Immature natural killer cell (primary cell): ENCODE results near the gene YWHAG. TPM values are rescaled to one million over a fixed set of nuclear protein-coding genes. Genes with fewer than 3 reads are reported as not detected.
"Not testable (repeated sequence)": the region's sequence is repeated elsewhere in the genome, so short reads cannot be mapped to it uniquely, and the experiment has no call there.

Source experiments
- DNase-seq, 3 donors: peaks; one replicate each; pipeline ENCODE4 v3.0.0; 2022; ENCODE audit warnings: mixed read lengths in 1 of 3
- H3K27ac Mint-ChIP-seq, 6 donors: one replicate each; pipeline ENCODE4 v1.8.0; 2020; ENCODE audit warnings: mixed read lengths in 6 of 6, mild to moderate bottlenecking in 5 of 6, inconsistent platforms in 4 of 6, moderate library complexity in 3 of 6
- H3K27me3 Mint-ChIP-seq, 3 donors: one replicate each; pipeline ENCODE4 v1.8.0; 2020 to 2021; ENCODE audit warnings: low read depth in 3 of 3, mild to moderate bottlenecking in 3 of 3, mixed read lengths in 3 of 3, moderate library complexity in 3 of 3, inconsistent platforms in 1 of 3
- H3K36me3 Mint-ChIP-seq, 3 donors: one replicate each; pipeline ENCODE4 v1.8.0; 2020; ENCODE audit warnings: mixed read lengths in 3 of 3, inconsistent platforms in 2 of 3, mild to moderate bottlenecking in 2 of 3
- H3K4me1 Mint-ChIP-seq, 2 donors: one replicate each; pipeline ENCODE4 v1.8.0; 2020; ENCODE audit warnings: inconsistent platforms in 2 of 2, mild to moderate bottlenecking in 2 of 2, mixed read lengths in 2 of 2, moderate library complexity in 1 of 2
- H3K4me3 Mint-ChIP-seq, 5 donors: one replicate each; pipeline ENCODE4 v1.8.0; 2020; ENCODE audit warnings: mild to moderate bottlenecking in 5 of 5, mixed read lengths in 5 of 5, inconsistent platforms in 3 of 5, moderate library complexity in 3 of 5
- H3K9me3 Mint-ChIP-seq, 6 donors: one replicate each; pipeline ENCODE4 v1.8.0; 2020; ENCODE audit warnings: mild to moderate bottlenecking in 6 of 6, mixed read lengths in 6 of 6, inconsistent platforms in 4 of 6, moderate library complexity in 3 of 6
- polyA plus RNA-seq, 3 donors: library from polyadenylated mRNA; unstranded; fragments of 300-500 nt; fragmentation: Illumina TruSeq; gene quantifications; one replicate each; pipeline ENCODE4 v1.2.3, GENCODE V29; 2021

Gene YWHAG
- polyA plus RNA-seq, 3 donors from 2014 or later, result 1.1 to 3.2 (median 1.4) TPM

- H3K4me3 Mint-ChIP-seq, H3K36me3 Mint-ChIP-seq, DNase-seq, H3K9me3 Mint-ChIP-seq, H3K27me3 Mint-ChIP-seq: not testable (repeated sequence)
- peak overlapping the region in 1 of 6 donors; percentile 39 for H3K27ac Mint-ChIP-seq
- H3K4me1 Mint-ChIP-seq, result peaks cover 13 to 51% of the 10 kb centered on the region in 2 donors
Measured at GRCh38 chr7:76335417-76335816, 23.4 kb downstream of the YWHAG start.

DNA sequence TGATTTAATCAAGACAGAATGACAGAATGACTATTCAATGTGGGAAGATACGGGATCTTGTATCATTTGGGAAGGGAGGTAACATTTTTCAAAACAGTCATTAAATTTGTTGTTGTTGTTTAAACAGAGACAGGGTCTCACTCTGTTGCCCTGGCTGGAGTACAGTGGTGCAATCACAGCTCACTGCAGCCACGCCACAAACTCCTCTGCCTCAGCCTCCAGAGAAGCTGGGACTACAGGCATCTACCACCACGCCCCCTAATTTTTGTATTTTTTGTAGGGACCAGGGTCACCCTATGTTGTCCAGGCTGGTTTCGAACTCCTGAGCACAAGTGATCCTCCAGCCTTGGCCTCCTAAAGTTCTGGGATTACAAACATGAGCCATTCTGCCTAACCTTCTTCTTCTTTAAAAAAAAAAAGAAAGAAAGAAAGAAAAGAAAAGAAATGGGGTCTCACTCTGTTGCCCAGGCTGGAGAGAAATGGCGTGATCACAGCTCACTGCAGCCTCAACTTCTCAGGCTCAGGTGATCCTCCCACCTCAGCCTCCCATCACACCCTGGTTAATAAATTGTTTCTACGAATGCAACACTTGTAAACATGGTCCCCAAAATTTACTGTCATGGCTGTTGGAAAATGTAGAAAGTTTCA, 24.3 kb downstream of the YWHAG start:
- H3K4me1 Mint-ChIP-seq, result peaks cover 15 to 52% of the 10 kb centered on the region in 2 donors
- DNase-seq, result no peak
- H3K27me3 Mint-ChIP-seq, result no peaks in the 10 kb centered on the region
- no peak overlapping the region for H3K27ac Mint-ChIP-seq
- H3K4me3 Mint-ChIP-seq, result no peak overlapping the region
- H3K36me3 Mint-ChIP-seq, result peaks cover 6% of the 10 kb centered on the region in 3 donors
- H3K9me3 Mint-ChIP-seq, result no peaks in the 10 kb centered on the region

DNA sequence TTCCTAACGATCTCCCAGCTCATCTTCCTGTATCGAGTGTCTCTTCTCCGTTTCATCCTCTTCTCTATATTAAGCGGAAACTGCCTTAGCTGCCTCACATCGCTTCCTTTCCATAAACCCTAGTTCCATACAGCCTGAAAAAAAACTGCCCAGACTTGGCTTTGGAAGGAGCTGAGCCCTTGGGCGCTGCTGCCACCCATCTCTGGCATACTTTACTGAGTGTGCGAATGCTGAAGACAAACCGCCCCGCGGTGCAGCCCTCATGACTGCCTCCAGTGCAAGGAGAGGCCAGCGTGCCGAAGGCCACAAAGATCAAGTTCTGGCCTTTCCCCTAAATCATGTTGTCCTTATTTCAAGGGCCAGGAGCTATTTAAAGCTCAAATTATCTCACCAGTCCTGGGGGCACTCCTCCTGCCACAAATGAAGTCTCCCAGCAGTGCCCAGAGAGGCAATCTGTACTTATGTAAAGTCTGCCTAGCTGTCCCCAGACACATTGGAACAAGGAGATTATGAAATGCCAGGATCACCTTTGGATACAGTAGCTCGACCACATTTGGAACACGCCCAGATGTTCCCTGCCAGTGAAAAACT, 25.2 kb downstream of the YWHAG start:
- Mint-ChIP-seq H3K4me1 (peaks cover 18 to 59% of the 10 kb centered on the region in 2 donors), H3K27me3 (no peaks in the 10 kb centered on the region), H3K4me3 (no peak overlapping the region), H3K27ac (peak overlapping the region in 2 of 6 donors; percentile 26 to 35), H3K36me3 (peaks cover 12 to 13% (median 12%) of the 10 kb centered on the region in 3 donors), H3K9me3 (no peaks in the 10 kb centered on the region)
- DNase-seq, result no peak

DNA sequence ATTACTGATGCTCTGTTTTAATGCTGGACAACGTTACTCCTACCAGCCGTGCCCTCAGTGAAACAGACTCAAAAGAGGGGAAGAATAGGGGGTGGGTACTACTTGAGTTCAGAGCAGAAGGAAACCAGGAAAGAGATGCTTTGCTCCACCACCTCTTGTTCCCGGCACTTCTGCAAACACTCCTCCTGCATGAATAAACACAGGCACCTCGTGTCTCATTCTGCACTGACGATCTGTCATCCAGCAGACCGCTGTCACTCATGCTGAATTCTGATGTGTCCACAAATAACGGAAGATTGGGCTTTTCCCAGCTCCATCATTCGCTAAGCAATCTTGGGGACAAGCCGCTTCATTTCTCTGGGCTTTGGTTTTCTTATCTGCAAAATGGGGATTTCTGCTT, 26.7 kb downstream of the YWHAG start:
- DNase-seq, result no peak
- Mint-ChIP-seq H3K27ac (peak overlapping the region in 2 of 6 donors; percentile 17 to 28), H3K36me3 (peaks cover 12 to 14% (median 13%) of the 10 kb centered on the region in 3 donors), H3K4me3 (no peak overlapping the region), H3K9me3 (no peaks in the 10 kb centered on the region), H3K27me3 (no peaks in the 10 kb centered on the region), H3K4me1 (peaks cover 23 to 63% of the 10 kb centered on the region in 2 donors)

DNA sequence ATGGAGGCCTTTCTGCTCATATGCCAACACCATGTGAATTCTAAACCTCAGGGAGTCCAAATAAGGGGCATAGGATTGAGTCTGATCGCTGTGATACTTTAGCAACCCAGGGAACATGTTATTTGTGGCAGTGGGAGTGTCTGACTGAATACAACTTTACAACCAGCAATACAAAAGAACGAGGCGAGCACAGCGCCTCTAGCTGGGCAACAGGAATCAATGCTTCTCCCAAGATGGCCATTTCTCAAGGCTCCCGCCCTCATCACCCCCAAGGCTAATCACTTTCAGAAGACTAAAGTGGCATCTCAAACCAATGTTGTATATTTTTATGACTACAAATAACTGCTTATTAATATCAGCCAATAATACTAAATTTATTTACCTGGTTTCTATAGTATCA, 28.1 kb downstream of the YWHAG start:
- H3K4me3 Mint-ChIP-seq, result no peak overlapping the region
- peak overlapping the region in 2 of 6 donors; percentile 3 to 21 for H3K27ac Mint-ChIP-seq
- no peaks in the 10 kb centered on the region for H3K27me3 Mint-ChIP-seq
- H3K36me3 Mint-ChIP-seq, result peaks cover 12 to 19% (median 13%) of the 10 kb centered on the region in 3 donors
- no peak for DNase-seq
- no peaks in the 10 kb centered on the region for H3K9me3 Mint-ChIP-seq
- peaks cover 19 to 59% of the 10 kb centered on the region in 2 donors for H3K4me1 Mint-ChIP-seq

DNA sequence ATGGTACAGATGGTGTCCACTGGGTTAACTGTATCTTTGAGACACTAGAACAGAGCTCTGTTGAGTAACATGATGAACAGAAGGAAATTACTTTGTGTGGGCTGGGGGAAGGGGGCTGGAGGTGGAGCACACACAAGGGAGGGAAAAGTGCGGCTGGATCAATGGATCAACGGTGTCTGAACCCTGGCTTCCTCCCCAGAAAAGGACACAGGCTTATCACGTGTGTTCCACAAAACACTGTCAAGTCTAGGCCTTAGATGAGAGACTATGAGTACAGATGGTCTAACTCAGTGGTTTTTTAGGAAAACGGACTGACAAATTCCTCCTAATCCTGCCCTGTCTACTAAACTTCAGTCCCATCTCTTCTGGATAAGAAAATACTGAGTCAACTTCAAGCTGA, 28.5 kb downstream of the YWHAG start:
- Mint-ChIP-seq H3K27ac (peak overlapping the region in 2 of 6 donors; percentile 3 to 54), H3K27me3 (no peaks in the 10 kb centered on the region), H3K9me3 (no peaks in the 10 kb centered on the region), H3K4me1 (peaks cover 19 to 58% of the 10 kb centered on the region in 2 donors), H3K4me3 (no peak overlapping the region), H3K36me3 (peaks cover 12 to 19% (median 13%) of the 10 kb centered on the region in 3 donors)
- DNase-seq, result no peak

DNA sequence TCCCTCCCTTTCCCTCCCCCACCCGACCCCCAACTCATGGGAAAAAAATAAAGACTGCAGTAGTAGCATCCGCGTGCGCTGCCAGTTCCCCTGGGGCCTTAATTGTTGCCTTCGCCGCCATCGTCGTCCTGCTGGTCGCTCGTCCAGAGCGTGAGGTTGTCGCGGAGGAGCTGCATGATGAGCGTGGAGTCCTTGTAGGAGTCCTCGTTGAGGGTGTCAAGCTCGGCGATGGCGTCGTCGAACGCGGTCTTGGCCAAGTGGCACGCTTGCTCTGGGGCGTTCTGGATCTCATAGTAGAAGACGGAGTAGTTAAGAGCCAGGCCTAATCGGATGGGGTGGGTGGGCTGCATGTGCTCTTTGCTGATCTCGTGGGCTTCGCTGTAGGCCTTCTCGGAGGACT, 29.3 kb downstream of the YWHAG start:
- no peak overlapping the region for H3K4me3 Mint-ChIP-seq
- no peaks in the 10 kb centered on the region for H3K9me3 Mint-ChIP-seq

GRCh38 chr7:76328389-76328788, 30.4 kb downstream of the YWHAG start:
- H3K4me1 Mint-ChIP-seq, result peaks cover 16 to 53% of the 10 kb centered on the region in 2 donors

More for the DNA sequence above, 29.3 kb downstream of the YWHAG start:
- no peak overlapping the region for H3K27ac Mint-ChIP-seq
- H3K27me3 Mint-ChIP-seq, result no peaks in the 10 kb centered on the region
- no peak for DNase-seq
- peaks cover 12 to 19% (median 13%) of the 10 kb centered on the region in 3 donors for H3K36me3 Mint-ChIP-seq
- H3K4me1 Mint-ChIP-seq, result peaks cover 19 to 58% of the 10 kb centered on the region in 2 donors

GRCh38 chr7:76327610-76328009, 31.2 kb downstream of the YWHAG start:
- peak overlapping the region in 2 of 6 donors; percentile 28 to 55 for H3K27ac Mint-ChIP-seq
- H3K27me3 Mint-ChIP-seq, result no peaks in the 10 kb centered on the region
- H3K9me3 Mint-ChIP-seq, result no peaks in the 10 kb centered on the region
- peaks cover 12 to 19% (median 13%) of the 10 kb centered on the region in 3 donors for H3K36me3 Mint-ChIP-seq
- peaks cover 13 to 49% of the 10 kb centered on the region in 2 donors for H3K4me1 Mint-ChIP-seq
- no peak for DNase-seq
- no peak overlapping the region for H3K4me3 Mint-ChIP-seq

More at GRCh38 chr7:76328389-76328788, 30.4 kb downstream of the YWHAG start:
- no peak for DNase-seq
- no peaks in the 10 kb centered on the region for H3K9me3 Mint-ChIP-seq
- H3K27me3 Mint-ChIP-seq, result no peaks in the 10 kb centered on the region
- no peak overlapping the region for H3K27ac Mint-ChIP-seq
- peaks cover 12 to 19% (median 13%) of the 10 kb centered on the region in 3 donors for H3K36me3 Mint-ChIP-seq
- H3K4me3 Mint-ChIP-seq, result no peak overlapping the region

DNA sequence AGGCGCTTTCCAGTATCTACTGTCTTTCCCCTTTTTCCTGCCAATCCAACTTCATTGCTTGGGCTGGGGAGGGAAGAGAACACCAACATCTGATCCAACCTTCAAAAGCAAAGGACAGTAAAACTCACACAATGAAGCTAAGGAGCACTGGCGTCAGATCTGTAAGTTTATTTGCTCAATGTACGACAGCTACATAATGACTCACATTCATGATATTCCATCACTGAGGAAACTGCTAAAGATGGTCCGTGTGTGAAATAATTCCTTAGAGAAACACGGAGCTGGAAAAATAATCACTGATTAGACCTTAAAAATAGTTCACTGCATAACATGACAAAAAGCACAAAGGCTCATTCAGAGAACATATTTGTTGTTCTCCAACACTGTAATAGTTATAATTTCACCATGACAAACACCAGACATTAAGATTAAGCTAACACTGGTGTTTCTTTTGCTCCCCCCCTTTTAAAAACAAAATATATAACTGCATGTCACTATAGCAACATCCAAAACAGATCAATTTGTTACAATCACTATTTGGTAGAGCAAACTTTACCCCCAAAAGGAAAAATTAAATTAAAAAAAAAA, 32.1 kb downstream of the YWHAG start:
- H3K4me1 Mint-ChIP-seq, result peaks cover 13 to 40% of the 10 kb centered on the region in 2 donors
- no peak for DNase-seq
- no peak overlapping the region for H3K4me3 Mint-ChIP-seq
- peak overlapping the region in 1 of 6 donors; percentile 3 for H3K27ac Mint-ChIP-seq
- H3K36me3 Mint-ChIP-seq, result peaks cover 12 to 19% (median 13%) of the 10 kb centered on the region in 3 donors
- H3K9me3 Mint-ChIP-seq, result no peaks in the 10 kb centered on the region
- H3K27me3 Mint-ChIP-seq, result no peaks in the 10 kb centered on the region

- no peaks in the 10 kb centered on the region for H3K9me3 Mint-ChIP-seq
- no peak for DNase-seq
- H3K27me3 Mint-ChIP-seq, result no peaks in the 10 kb centered on the region
- H3K4me3 Mint-ChIP-seq, result no peak overlapping the region
- H3K36me3 Mint-ChIP-seq, result peaks cover 12 to 19% (median 13%) of the 10 kb centered on the region in 3 donors
- H3K4me1 Mint-ChIP-seq, result peaks cover 13 to 40% of the 10 kb centered on the region in 2 donors
- H3K27ac Mint-ChIP-seq, result no peak overlapping the region
Measured at GRCh38 chr7:76325811-76326210, 33.0 kb downstream of the YWHAG start.

GRCh38 chr7:76325092-76325491, 33.7 kb downstream of the YWHAG start:
- H3K27me3 Mint-ChIP-seq, result peaks cover 0 to 2% (median 0%) of the 10 kb centered on the region in 3 donors
- H3K9me3 Mint-ChIP-seq, result no peaks in the 10 kb centered on the region
- H3K4me3 Mint-ChIP-seq, result no peak overlapping the region
- DNase-seq, result no peak
- no peak overlapping the region for H3K27ac Mint-ChIP-seq
- peaks cover 12 to 19% (median 13%) of the 10 kb centered on the region in 3 donors for H3K36me3 Mint-ChIP-seq
- H3K4me1 Mint-ChIP-seq, result peaks cover 11 to 33% of the 10 kb centered on the region in 2 donors

DNA sequence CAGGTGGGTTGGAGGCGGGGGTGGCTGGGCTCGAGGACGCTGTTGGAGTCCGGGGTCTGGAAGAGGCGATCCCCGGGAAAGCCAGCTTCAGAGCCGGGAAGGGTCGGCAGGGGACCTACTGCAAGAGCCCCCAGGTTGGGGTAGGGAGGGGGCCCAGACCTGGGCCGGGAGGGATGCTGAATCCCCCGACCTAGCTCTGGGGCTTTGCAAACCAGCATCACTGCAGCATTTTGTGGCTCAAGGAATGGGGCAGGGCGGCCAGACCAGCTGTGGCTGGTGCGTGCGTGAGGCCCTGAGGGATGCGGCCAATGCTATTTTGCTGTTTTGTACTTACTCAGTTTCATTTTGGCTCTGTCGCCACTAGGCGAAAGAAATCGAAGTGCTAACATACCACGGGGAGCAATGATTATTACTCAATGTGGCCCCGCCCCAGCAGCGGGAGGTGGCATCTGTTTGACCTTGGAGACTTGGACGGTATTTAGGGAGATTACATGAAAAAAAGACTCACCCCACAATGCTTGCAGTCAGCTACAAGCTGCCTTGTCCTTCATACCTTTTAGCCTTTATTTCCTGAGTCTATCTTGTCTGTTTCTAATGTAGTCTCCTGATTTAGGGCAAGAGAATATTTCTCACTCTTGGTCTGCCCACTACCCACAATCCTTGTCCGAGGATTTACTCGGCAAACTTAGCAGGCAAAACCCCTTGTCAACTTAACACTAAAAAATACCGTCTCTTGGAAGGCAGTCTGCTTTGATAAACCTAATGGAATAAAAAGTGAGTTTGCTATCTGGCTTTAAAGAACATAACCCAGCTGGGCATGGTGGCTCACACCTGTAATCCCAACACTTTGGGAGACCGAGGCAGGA, 40.1 kb downstream of the YWHAG start:
- H3K4me1 Mint-ChIP-seq, result peaks cover 27 to 29% of the 10 kb centered on the region in 2 donors
- peaks cover 0 to 2% (median 0%) of the 10 kb centered on the region in 3 donors for H3K27me3 Mint-ChIP-seq
- peak overlapping the region; percentile 89 to 99 (median 98) for H3K27ac Mint-ChIP-seq
- no peaks in the 10 kb centered on the region for H3K9me3 Mint-ChIP-seq
- DNase-seq, result peak; percentile 64 to 70 (median 66)
- peak overlapping the region; percentile 92 to 99 (median 93) for H3K4me3 Mint-ChIP-seq
- H3K36me3 Mint-ChIP-seq, result no peaks in the 10 kb centered on the region
